KMS-11 (cell line): ENCODE measurements around the gene MRTFA.

Experiments
- H2AFZ ChIP-seq: fragments of 200-600 bp; sonication (generic); 2 replicates; pipeline ENCODE4 v1.6.1; 2016; ENCODE audit warnings: antibody characterized with exemption, mixed run types, low read depth
- H3K27ac ChIP-seq: fragments of 200-600 bp; sonication (generic); 2 replicates; pipeline ENCODE4 v1.6.1; 2016; ENCODE audit warnings: mild to moderate bottlenecking, mixed run types
- H3K27me3 ChIP-seq: fragments of 200-600 bp; sonication (generic); 2 replicates; pipeline ENCODE4 v1.6.1; 2017; ENCODE audit warnings: mild to moderate bottlenecking, low read depth, mixed run types, moderate library complexity; ENCODE audit not compliant: insufficient read depth
- H3K36me3 ChIP-seq: fragments of 200-600 bp; sonication (generic); 2 replicates; pipeline ENCODE4 v1.6.1; 2017; ENCODE audit warnings: mild to moderate bottlenecking, mixed run types; ENCODE audit not compliant: insufficient read depth
- H3K4me1 ChIP-seq: fragments of 200-600 bp; sonication (generic); 2 replicates; pipeline ENCODE4 v1.6.1; 2016; ENCODE audit warnings: mild to moderate bottlenecking, low read depth, mixed run types; ENCODE audit not compliant: poor library complexity, severe bottlenecking
- H3K4me2 ChIP-seq: fragments of 200-600 bp; sonication (generic); 2 replicates; pipeline ENCODE4 v1.7.0; 2016; ENCODE audit warnings: mild to moderate bottlenecking, mixed run types
- H3K4me3 ChIP-seq: fragments of 200-600 bp; sonication (generic); IDR thresholded peaks from 2 replicates; pipeline ENCODE4 v1.6.1; 2017; ENCODE audit warnings: low read depth, low read length, mixed read lengths; ENCODE audit not compliant: insufficient read depth
- H3K79me2 ChIP-seq: fragments of 200-600 bp; sonication (generic); 2 replicates; pipeline ENCODE4 v1.6.1; 2016; ENCODE audit warnings: low read depth, mixed run types; ENCODE audit not compliant: insufficient read depth
- H3K9ac ChIP-seq: fragments of 200-600 bp; sonication (generic); 2 replicates; pipeline ENCODE4 v1.6.1; 2016; ENCODE audit warnings: mild to moderate bottlenecking, mixed run types
- H4K20me1 ChIP-seq: fragments of 200-600 bp; sonication (generic); 2 replicates; pipeline ENCODE4 v1.6.1; 2016; ENCODE audit warnings: mild to moderate bottlenecking, mixed run types; ENCODE audit not compliant: insufficient read depth
- CTCF ChIP-seq: fragments of 200-600 bp; sonication (generic); conservative IDR thresholded peaks from 2 replicates; pipeline ENCODE4 v1.6.1; 2017; ENCODE audit warnings: low read depth, mild to moderate bottlenecking, antibody characterized with exemption, low read length, moderate library complexity, mixed read lengths

Gene MRTFA

GRCh38 chr22:40409613-40410113, 226.9 kb downstream of the MRTFA start:
- Histone ChIP-seq H3K27me3 (no peaks in the 10 kb centered on the region), H3K4me1 (peaks cover 4% of the 10 kb centered on the region), H3K36me3 (no peaks in the 10 kb centered on the region), H4K20me1 (no peaks in the 10 kb centered on the region), H3K79me2 (no peaks in the 10 kb centered on the region), H3K27ac (no peak overlapping the region), H2AFZ (no peak overlapping the region), H3K9ac (no peak overlapping the region), H3K4me2 (no peak overlapping the region), H3K4me3 (no peak overlapping the region)
- TF ChIP-seq CTCF = no peak

GRCh38 chr22:40408718-40409612, 227.6 kb downstream of the MRTFA start:
- Histone ChIP-seq H3K4me1 (no peaks in the 10 kb centered on the region), H3K36me3 (no peaks in the 10 kb centered on the region), H3K4me3 (no peak overlapping the region), H3K27ac (no peak overlapping the region), H3K4me2 (no peak overlapping the region), H3K9ac (no peak overlapping the region), H2AFZ (no peak overlapping the region), H3K27me3 (no peaks in the 10 kb centered on the region), H3K79me2 (no peaks in the 10 kb centered on the region), H4K20me1 (no peaks in the 10 kb centered on the region)
- TF ChIP-seq CTCF = no peak

GRCh38 chr22:40407831-40408717, 228.4 kb downstream of the MRTFA start:
- Histone ChIP-seq H3K4me1 (no peaks in the 10 kb centered on the region), H3K4me2 (no peak overlapping the region), H3K79me2 (no peaks in the 10 kb centered on the region), H4K20me1 (no peaks in the 10 kb centered on the region), H2AFZ (no peak overlapping the region), H3K27me3 (no peaks in the 10 kb centered on the region), H3K27ac (no peak overlapping the region), H3K4me3 (no peak overlapping the region), H3K9ac (no peak overlapping the region), H3K36me3 (no peaks in the 10 kb centered on the region)
- TF ChIP-seq CTCF = no peak

- H3K36me3 ChIP-seq = no peaks in the 10 kb centered on the region
- no peak for TF ChIP-seq CTCF
- no peak overlapping the region for H3K27ac ChIP-seq
Measured at GRCh38 chr22:40407021-40407761, 229.3 kb downstream of the MRTFA start.

More at GRCh38 chr22:40407021-40407761, 229.3 kb downstream of the MRTFA start:
- Histone ChIP-seq H3K4me1 (no peaks in the 10 kb centered on the region), H3K79me2 (no peaks in the 10 kb centered on the region), H3K4me3 (no peak overlapping the region), H4K20me1 (no peaks in the 10 kb centered on the region), H3K9ac (no peak overlapping the region), H3K4me2 (no peak overlapping the region), H3K27me3 (no peaks in the 10 kb centered on the region), H2AFZ (no peak overlapping the region)
